Measurements from ENCODE around the gene LIMA1.

Gene LIMA1

GRCh38 chr12:50214018-50214417 is 69.3 kb downstream of the LIMA1 start:
- no peak for DNase-seq

DNA sequence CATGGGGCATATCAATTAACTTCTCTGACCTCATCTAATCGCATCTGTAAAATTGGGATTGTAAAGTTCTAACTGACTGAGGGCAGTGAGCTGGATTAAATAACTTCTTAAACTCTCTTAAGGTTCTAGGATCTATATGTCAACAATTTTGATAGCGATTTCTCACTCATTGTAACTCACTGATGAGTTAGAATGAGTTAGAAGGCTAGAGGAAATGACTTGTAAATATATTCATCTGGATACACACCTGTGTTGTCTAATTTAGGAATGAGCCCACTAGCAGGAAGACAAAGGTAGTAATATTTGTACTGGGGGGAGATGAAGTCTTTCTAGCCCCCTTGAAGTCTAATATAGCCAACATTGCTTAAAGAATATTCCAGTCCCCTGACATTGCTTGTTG is 69.9 kb downstream of the LIMA1 start:
- DNase-seq = no peak

GRCh38 chr12:50212071-50212467 is 71.3 kb downstream of the LIMA1 start:
- no peak for DNase-seq

GRCh38 chr12:50211392-50212070 is 71.8 kb downstream of the LIMA1 start:
- DNase-seq = no peak

DNA sequence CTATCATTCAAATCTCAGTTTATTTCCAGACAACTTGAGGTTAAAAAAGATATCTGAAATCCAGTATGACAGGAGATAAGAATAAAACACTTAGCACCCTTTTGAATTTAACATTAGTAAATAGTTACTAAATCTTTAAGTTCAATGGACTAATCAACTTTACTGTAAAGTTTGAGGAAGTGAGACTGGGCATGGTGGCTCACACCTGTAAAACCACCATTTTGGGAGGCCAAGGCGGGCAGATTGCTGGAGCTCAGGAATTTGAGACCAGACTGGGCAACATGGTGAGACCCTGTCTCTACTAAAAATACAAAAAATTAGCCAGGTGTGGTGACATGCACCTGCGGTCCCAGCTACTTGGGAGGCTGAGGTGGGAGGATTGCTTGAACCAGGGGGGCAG is 75.9 kb downstream of the LIMA1 start:
- no peak for DNase-seq

GRCh38 chr12:50205648-50206047 is 77.7 kb downstream of the LIMA1 start:
- DNase-seq = no peak

- DNase-seq = no peak
These were observed 79.6 kb downstream of the LIMA1 start for GRCh38 chr12:50203691-50204090.

DNA sequence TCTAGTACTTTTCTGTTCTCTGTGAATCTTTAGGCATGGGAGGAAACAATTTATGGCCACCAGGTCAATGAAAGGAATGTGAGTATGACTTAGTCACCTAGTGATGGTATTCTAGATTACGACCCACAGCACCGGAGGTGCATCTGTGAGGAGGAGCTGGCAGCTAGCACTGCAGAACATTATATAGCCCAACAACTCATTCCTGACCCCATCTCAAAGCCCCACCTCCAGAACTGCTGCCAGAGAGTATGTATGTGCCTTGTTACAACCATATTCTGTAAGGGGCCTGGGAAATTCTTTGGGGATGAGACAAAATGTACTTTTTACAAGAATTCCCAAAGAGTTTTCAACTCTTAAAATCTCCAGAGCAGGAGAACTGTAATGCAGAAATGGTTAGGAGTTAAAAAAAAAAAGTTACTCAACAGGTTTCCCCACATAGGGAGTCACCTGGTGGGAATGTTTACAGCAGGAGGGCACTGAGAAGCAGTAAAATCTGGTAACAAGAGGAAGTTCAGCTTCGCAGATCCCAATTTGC is 81.3 kb downstream of the LIMA1 start:
- DNase-seq = peak; percentile 14

GRCh38 chr12:50200552-50201273 is 82.6 kb downstream of the LIMA1 start:
- DNase-seq = no peak

GRCh38 chr12:50198829-50199228 is 84.5 kb downstream of the LIMA1 start:
- no peak for DNase-seq

DNA sequence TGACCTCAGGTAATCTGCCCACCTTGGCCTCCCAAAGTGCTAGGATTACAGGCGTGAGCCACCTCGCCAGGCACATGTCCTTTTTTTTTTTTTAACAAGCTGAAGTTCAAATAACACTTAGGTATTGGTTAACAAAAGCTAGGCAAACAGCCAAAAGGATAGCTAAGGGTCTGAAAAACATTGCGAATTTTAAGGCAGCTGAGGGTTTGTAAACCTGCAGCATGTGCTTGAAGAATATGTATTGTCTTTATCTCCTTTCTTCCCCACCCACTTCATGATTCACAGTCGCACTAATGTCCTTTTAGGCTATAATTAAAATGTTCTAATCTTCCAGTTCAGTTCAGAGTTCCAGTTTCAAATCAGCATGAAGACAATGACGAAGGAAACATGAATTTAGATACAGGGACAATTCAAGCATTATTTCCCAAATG is 86.0 kb downstream of the LIMA1 start:
- DNase-seq = peak; percentile 29

GRCh38 chr12:50196537-50196936 is 86.8 kb downstream of the LIMA1 start:
- DNase-seq = peak; percentile 11

DNA sequence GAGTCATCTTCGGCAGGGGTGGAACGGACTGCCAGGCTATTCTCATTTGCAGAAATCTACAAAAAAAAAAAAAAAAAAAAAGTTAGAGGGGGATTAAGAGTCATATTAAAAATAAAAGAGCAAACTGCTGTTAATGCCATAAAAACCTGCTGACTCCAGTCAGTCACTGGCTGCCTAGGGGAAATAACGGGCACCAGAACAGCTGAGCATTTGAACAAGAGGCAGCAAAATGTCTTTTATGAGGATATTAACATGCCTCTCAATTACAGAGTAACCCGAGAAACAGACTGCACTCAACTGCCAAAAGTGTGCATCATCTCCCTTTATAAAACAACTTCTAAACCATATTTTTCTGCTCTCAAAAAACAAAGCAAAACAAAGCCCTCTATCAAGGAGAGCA is 87.5 kb downstream of the LIMA1 start:
- peak; percentile 24 for DNase-seq

- no peak for DNase-seq
These were observed 90.4 kb downstream of the LIMA1 start for GRCh38 chr12:50192908-50193307.

GRCh38 chr12:50192236-50192635 is 91.1 kb downstream of the LIMA1 start:
- DNase-seq = no peak

- DNase-seq = no peak
These were observed 92.5 kb downstream of the LIMA1 start for GRCh38 chr12:50190859-50191258.

- DNase-seq = no peak
These were observed 94.3 kb downstream of the LIMA1 start for GRCh38 chr12:50188875-50189575.

DNA sequence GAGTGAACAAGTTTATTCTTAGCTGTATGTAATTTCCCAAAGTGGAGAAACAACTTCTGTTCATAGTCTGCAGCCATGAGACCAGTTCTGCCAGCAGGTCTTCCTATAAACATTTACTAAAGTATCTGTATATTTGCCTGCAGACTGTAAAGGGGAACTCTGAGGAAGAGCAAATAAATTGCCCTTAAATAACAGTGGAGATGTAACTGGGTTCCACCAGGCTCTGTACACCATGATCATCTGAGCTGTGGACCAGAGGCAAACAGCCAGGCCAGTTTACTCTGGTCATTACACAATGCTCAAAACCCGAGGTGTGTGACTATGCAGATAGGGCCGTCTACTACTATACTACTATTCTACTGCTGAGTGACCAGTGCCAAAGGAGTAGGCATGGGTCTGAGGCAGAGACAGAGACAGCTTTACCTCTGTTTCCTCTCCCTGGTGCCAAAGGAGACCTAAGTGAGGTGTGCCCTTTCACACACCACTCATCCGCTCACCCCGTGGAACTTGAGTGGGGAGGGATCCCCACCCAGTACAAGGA is 95.0 kb downstream of the LIMA1 start:
- no peak for DNase-seq

GRCh38 chr12:50187084-50187900 is 96.0 kb downstream of the LIMA1 start:
- DNase-seq = no peak

- no peak for DNase-seq
These were observed 96.6 kb downstream of the LIMA1 start for GRCh38 chr12:50186681-50187080.

DNA sequence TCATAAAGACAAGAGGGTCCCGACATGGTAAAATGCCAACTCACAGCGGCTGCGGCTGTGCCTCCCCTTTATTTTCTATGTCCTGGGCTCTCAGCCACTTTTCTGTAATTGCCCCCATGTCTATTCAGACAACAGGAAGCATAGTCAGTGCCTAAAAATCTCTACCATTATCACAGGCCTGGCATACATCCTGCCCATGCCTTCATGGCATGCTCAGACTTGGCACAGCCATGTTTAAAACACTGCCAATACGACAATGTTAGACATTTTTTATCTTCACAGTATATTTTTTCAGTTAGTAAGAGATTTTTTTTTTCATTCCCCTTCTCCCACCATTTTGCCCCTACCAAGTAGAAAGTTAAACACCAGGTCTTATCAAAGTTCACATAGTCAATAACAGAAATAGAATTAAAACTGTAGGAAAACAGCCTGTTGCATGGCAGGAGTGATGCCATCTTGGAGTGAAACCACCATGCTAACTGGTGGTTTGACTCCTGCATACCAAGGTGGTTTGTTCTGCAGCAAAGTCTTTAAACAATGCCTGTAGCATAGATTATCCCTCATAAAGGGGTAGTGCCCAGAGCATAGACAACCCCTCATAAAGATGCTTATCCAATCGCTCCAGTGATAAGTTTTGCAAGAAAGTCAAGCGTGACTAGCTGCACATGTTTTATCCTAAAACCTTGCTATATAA is 97.2 kb downstream of the LIMA1 start:
- no peak for DNase-seq
